WTC11 (cell line): Measurements from ENCODE around the gene CYTH3.

Source experiments
- CREB1 ChIP-seq: sonication (generic); formaldehyde crosslinking; IDR thresholded peaks from 2 replicates; pipeline ENCODE4 v1.8.0; 2023; ENCODE audit warnings: mild to moderate bottlenecking, missing genetic modification reagents
- FOXK1 ChIP-seq: sonication (generic); formaldehyde crosslinking; IDR thresholded peaks from 2 replicates; pipeline ENCODE4 v1.8.0; 2022; ENCODE audit warnings: mild to moderate bottlenecking, moderate library complexity, missing genetic modification reagents
- NR3C1 ChIP-seq: sonication (generic); formaldehyde crosslinking; conservative IDR thresholded peaks from 2 replicates; pipeline ENCODE4 v1.8.1; 2023; ENCODE audit warnings: low read depth, mild to moderate bottlenecking, missing genetic modification reagents
- RELA ChIP-seq: sonication (generic); formaldehyde crosslinking; IDR thresholded peaks from 2 replicates; pipeline ENCODE4 v1.8.1; 2022; ENCODE audit warnings: missing genetic modification reagents, mild to moderate bottlenecking, borderline replicate concordance
- TEAD4 ChIP-seq: sonication (generic); formaldehyde crosslinking; IDR thresholded peaks from 2 replicates; pipeline ENCODE4 v1.8.0; 2022; ENCODE audit warnings: mild to moderate bottlenecking, missing genetic modification reagents
- TF ChIP-seq, protein P1 (sequence below): fragments of 200-600 bp; IDR thresholded peaks from 2 replicates; pipeline ENCODE4 v1.8.0; 2022; ENCODE audit warnings: antibody characterized with exemption
- TF ChIP-seq, protein P2 (sequence below): sonication (generic); formaldehyde crosslinking; IDR thresholded peaks from 2 replicates; pipeline ENCODE4 v1.8.1; 2022; ENCODE audit warnings: missing genetic modification reagents, borderline replicate concordance
- TF ChIP-seq, protein P3 (sequence below): sonication (generic); formaldehyde crosslinking; conservative IDR thresholded peaks from 2 replicates; pipeline ENCODE4 v1.8.1; 2023; ENCODE audit warnings: mild to moderate bottlenecking, low read depth, missing genetic modification reagents, moderate library complexity
- TF ChIP-seq, protein P4 (sequence below): sonication (generic); formaldehyde crosslinking; IDR thresholded peaks from 2 replicates; pipeline ENCODE4 v1.8.1; 2023; ENCODE audit warnings: mild to moderate bottlenecking, moderate library complexity, missing genetic modification reagents
- TF ChIP-seq, protein P5 (sequence below): sonication (generic); formaldehyde crosslinking; IDR thresholded peaks from 2 replicates; pipeline ENCODE4 v1.8.0; 2022; ENCODE audit warnings: mild to moderate bottlenecking, missing genetic modification reagents

DNA sequence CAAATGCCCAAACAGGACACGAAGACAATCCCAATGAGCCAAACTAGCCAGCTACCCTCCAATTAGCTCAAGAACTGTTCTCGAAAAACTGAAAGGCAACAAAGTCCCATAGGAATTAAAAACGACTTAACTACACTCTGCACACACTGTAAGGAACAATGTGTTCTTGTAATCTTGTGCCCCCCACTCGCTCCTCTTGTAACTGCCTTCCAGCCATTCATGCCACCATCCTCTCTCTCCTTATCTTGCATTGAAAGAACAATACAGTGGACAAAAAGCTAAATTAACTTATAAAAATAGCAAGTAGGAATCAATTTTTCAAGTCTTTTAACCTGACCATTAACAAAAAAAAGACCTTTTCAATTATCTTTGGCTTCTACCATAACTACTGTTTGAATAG lies 2.9 kb downstream of the CYTH3 start:
- TF ChIP-seq, protein P1, sequence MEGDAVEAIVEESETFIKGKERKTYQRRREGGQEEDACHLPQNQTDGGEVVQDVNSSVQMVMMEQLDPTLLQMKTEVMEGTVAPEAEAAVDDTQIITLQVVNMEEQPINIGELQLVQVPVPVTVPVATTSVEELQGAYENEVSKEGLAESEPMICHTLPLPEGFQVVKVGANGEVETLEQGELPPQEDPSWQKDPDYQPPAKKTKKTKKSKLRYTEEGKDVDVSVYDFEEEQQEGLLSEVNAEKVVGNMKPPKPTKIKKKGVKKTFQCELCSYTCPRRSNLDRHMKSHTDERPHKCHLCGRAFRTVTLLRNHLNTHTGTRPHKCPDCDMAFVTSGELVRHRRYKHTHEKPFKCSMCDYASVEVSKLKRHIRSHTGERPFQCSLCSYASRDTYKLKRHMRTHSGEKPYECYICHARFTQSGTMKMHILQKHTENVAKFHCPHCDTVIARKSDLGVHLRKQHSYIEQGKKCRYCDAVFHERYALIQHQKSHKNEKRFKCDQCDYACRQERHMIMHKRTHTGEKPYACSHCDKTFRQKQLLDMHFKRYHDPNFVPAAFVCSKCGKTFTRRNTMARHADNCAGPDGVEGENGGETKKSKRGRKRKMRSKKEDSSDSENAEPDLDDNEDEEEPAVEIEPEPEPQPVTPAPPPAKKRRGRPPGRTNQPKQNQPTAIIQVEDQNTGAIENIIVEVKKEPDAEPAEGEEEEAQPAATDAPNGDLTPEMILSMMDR: no peak
- TF ChIP-seq, protein P2, sequence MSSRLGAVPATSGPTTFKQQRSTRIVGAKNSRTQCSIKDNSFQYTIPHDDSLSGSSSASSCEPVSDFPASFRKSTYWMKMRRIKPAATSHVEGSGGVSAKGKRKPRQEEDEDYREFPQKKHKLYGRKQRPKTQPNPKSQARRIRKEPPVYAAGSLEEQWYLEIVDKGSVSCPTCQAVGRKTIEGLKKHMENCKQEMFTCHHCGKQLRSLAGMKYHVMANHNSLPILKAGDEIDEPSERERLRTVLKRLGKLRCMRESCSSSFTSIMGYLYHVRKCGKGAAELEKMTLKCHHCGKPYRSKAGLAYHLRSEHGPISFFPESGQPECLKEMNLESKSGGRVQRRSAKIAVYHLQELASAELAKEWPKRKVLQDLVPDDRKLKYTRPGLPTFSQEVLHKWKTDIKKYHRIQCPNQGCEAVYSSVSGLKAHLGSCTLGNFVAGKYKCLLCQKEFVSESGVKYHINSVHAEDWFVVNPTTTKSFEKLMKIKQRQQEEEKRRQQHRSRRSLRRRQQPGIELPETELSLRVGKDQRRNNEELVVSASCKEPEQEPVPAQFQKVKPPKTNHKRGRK (CRISPR knock-in tag): no peak
- TF ChIP-seq CREB1 (no peak), TEAD4 (CRISPR knock-in tag) (no peak), RELA (CRISPR knock-in tag) (no peak), NR3C1 (no peak), FOXK1 (CRISPR knock-in tag) (no peak)
- TF ChIP-seq, protein P3, sequence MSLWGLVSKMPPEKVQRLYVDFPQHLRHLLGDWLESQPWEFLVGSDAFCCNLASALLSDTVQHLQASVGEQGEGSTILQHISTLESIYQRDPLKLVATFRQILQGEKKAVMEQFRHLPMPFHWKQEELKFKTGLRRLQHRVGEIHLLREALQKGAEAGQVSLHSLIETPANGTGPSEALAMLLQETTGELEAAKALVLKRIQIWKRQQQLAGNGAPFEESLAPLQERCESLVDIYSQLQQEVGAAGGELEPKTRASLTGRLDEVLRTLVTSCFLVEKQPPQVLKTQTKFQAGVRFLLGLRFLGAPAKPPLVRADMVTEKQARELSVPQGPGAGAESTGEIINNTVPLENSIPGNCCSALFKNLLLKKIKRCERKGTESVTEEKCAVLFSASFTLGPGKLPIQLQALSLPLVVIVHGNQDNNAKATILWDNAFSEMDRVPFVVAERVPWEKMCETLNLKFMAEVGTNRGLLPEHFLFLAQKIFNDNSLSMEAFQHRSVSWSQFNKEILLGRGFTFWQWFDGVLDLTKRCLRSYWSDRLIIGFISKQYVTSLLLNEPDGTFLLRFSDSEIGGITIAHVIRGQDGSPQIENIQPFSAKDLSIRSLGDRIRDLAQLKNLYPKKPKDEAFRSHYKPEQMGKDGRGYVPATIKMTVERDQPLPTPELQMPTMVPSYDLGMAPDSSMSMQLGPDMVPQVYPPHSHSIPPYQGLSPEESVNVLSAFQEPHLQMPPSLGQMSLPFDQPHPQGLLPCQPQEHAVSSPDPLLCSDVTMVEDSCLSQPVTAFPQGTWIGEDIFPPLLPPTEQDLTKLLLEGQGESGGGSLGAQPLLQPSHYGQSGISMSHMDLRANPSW (CRISPR knock-in tag): no peak
- TF ChIP-seq, protein P4, sequence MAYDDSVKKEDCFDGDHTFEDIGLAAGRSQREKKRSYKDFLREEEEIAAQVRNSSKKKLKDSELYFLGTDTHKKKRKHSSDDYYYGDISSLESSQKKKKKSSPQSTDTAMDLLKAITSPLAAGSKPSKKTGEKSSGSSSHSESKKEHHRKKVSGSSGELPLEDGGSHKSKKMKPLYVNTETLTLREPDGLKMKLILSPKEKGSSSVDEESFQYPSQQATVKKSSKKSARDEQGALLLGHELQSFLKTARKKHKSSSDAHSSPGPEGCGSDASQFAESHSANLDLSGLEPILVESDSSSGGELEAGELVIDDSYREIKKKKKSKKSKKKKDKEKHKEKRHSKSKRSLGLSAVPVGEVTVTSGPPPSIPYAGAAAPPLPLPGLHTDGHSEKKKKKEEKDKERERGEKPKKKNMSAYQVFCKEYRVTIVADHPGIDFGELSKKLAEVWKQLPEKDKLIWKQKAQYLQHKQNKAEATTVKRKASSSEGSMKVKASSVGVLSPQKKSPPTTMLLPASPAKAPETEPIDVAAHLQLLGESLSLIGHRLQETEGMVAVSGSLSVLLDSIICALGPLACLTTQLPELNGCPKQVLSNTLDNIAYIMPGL (CRISPR knock-in tag): no peak
- TF ChIP-seq, protein P5, sequence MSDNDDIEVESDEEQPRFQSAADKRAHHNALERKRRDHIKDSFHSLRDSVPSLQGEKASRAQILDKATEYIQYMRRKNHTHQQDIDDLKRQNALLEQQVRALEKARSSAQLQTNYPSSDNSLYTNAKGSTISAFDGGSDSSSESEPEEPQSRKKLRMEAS: no peak
